GM12873 (cell line): ENCODE data around the gene RAB3IL1.

Source experiments
- TF ChIP-seq, protein P1 (sequence below): IDR thresholded peaks from 2 replicates; pipeline ENCODE4 v1.5.1; 2012; ENCODE audit warnings: low read depth, mild to moderate bottlenecking, moderate library complexity, low read length, control low read depth; ENCODE audit not compliant: insufficient read depth; ENCODE audit errors: missing control alignments

RAB3IL1 gene

DNA sequence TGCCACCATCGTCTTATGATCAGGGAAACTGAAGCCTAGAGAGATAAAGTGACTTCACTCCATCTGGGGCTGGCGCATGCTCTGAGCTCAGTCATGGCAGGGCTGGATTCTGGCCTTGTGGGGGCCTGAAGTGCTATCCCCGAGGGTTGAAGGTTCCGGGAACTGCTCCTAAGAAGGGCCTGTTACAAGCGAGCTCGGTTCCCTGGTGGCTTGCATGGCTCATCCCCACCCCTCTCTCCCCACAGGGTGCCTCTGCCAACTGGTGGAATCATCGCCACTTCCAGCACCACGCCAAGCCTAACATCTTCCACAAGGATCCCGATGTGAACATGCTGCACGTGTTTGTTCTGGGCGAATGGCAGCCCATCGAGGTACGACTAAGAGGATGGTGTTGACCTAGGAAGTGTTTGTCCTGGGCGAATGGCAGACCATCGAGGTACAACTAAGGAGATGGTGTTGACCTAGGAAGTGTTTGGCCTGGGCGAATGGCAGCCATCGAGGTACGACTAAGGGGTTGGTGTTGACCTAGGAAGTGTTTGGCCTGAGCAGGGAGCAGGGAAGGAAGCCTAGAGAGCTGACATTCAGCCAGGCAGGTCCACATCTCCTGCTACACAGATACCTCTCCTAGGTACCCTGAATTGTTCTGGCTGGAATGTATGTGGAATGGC is 69.3 kb downstream of the RAB3IL1 start:
- TF ChIP-seq, protein P1, sequence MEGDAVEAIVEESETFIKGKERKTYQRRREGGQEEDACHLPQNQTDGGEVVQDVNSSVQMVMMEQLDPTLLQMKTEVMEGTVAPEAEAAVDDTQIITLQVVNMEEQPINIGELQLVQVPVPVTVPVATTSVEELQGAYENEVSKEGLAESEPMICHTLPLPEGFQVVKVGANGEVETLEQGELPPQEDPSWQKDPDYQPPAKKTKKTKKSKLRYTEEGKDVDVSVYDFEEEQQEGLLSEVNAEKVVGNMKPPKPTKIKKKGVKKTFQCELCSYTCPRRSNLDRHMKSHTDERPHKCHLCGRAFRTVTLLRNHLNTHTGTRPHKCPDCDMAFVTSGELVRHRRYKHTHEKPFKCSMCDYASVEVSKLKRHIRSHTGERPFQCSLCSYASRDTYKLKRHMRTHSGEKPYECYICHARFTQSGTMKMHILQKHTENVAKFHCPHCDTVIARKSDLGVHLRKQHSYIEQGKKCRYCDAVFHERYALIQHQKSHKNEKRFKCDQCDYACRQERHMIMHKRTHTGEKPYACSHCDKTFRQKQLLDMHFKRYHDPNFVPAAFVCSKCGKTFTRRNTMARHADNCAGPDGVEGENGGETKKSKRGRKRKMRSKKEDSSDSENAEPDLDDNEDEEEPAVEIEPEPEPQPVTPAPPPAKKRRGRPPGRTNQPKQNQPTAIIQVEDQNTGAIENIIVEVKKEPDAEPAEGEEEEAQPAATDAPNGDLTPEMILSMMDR: no peak
